Liver (tissue), 3 donors: ENCODE data around the gene FIBCD1.

ENCODE experiments used
- HNF4G ChIP-seq: IDR thresholded peaks from 2 replicates; pipeline ENCODE4 v1.6.1; 2016; ENCODE audit warnings: antibody characterized with exemption
- JUND ChIP-seq, 2 donors: IDR thresholded peaks; 2 replicates each; pipeline ENCODE4 v1.6.1; 2016; ENCODE audit warnings: antibody characterized with exemption in 2 of 2
- TAF1 ChIP-seq: conservative IDR thresholded peaks from 2 replicates; pipeline ENCODE4 v1.6.1; 2016; ENCODE audit warnings: antibody characterized with exemption, mild to moderate bottlenecking
- TF ChIP-seq, protein P1 (sequence below): IDR thresholded peaks from 2 replicates; pipeline ENCODE4 v1.6.1; 2016; ENCODE audit warnings: antibody characterized with exemption, mild to moderate bottlenecking
- TF ChIP-seq, protein P2 (sequence below): fragments of 150-350 bp; IDR thresholded peaks from 2 replicates; pipeline ENCODE4 v1.5.1; 2017; ENCODE audit warnings: improper control_type of control experiment, low read depth, low read length; ENCODE audit not compliant: missing input control
- TF ChIP-seq, protein P3 (sequence below): IDR thresholded peaks from 2 replicates; pipeline ENCODE4 v1.6.1; 2016; ENCODE audit warnings: antibody characterized with exemption
- donor health status: healthy.
- donor health status: healthy.

DNA sequence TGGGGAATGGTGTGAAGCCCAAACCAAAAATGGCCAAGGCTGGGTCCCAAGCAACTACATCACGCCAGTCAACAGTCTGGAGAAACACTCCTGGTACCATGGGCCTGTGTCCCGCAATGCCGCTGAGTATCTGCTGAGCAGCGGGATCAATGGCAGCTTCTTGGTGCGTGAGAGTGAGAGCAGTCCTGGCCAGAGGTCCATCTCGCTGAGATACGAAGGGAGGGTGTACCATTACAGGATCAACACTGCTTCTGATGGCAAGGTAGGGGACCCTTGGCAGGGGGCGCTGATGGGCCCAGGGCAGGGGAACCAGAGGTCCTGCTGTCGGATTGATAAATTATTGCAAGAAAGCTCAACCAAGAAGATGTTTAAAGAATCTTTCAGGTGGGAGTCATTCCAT lies 84.2 kb downstream of the FIBCD1 start:
- TF ChIP-seq, protein P1, sequence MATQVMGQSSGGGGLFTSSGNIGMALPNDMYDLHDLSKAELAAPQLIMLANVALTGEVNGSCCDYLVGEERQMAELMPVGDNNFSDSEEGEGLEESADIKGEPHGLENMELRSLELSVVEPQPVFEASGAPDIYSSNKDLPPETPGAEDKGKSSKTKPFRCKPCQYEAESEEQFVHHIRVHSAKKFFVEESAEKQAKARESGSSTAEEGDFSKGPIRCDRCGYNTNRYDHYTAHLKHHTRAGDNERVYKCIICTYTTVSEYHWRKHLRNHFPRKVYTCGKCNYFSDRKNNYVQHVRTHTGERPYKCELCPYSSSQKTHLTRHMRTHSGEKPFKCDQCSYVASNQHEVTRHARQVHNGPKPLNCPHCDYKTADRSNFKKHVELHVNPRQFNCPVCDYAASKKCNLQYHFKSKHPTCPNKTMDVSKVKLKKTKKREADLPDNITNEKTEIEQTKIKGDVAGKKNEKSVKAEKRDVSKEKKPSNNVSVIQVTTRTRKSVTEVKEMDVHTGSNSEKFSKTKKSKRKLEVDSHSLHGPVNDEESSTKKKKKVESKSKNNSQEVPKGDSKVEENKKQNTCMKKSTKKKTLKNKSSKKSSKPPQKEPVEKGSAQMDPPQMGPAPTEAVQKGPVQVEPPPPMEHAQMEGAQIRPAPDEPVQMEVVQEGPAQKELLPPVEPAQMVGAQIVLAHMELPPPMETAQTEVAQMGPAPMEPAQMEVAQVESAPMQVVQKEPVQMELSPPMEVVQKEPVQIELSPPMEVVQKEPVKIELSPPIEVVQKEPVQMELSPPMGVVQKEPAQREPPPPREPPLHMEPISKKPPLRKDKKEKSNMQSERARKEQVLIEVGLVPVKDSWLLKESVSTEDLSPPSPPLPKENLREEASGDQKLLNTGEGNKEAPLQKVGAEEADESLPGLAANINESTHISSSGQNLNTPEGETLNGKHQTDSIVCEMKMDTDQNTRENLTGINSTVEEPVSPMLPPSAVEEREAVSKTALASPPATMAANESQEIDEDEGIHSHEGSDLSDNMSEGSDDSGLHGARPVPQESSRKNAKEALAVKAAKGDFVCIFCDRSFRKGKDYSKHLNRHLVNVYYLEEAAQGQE: no peak
- TF ChIP-seq JUND (IDR thresholded peaks at IDR 0.05) (no peak), TAF1 (no peak), HNF4G (no peak)
- TF ChIP-seq, protein P2, sequence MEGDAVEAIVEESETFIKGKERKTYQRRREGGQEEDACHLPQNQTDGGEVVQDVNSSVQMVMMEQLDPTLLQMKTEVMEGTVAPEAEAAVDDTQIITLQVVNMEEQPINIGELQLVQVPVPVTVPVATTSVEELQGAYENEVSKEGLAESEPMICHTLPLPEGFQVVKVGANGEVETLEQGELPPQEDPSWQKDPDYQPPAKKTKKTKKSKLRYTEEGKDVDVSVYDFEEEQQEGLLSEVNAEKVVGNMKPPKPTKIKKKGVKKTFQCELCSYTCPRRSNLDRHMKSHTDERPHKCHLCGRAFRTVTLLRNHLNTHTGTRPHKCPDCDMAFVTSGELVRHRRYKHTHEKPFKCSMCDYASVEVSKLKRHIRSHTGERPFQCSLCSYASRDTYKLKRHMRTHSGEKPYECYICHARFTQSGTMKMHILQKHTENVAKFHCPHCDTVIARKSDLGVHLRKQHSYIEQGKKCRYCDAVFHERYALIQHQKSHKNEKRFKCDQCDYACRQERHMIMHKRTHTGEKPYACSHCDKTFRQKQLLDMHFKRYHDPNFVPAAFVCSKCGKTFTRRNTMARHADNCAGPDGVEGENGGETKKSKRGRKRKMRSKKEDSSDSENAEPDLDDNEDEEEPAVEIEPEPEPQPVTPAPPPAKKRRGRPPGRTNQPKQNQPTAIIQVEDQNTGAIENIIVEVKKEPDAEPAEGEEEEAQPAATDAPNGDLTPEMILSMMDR: no peak
- TF ChIP-seq, protein P3, sequence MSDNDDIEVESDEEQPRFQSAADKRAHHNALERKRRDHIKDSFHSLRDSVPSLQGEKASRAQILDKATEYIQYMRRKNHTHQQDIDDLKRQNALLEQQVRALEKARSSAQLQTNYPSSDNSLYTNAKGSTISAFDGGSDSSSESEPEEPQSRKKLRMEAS: no peak
